22Rv1 (cell line): ENCODE data around the gene RTKN.

Source experiments
- CTCF ChIP-seq: fragments of 450-650 bp; IDR thresholded peaks from 2 replicates; pipeline ENCODE4 v1.5.1; 2017; ENCODE audit warnings: mild to moderate bottlenecking
- ZFX ChIP-seq: fragments of 450-650 bp; IDR thresholded peaks from 2 replicates; pipeline ENCODE4 v1.6.1; 2017; ENCODE audit warnings: antibody characterized with exemption, borderline replicate concordance

DNA sequence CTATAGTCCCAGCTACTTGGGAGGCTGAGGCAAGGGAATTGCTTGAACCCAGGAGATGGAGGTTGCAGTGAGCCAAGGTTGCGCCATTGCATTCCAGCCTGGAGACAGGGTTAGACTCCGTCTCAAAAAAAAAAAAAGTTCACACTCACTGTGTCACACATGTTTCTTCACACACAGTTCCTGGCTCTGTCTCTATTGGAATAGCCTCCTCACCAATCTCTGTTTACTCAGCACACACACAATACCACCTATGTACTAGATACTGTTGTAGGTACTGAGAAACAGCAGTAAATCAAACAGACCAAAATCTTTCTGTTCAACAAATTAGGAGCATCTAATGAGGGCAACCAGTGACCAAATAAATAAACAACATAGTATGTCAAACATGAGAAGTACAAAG is 44.4 kb upstream of the RTKN start:
- TF ChIP-seq CTCF (no peak), ZFX (no peak)
